ENCODE measurements around the gene MACROD2.

GRCh38 chr20:15461938-15462337, 1466.6 kb downstream of the MACROD2 start:
- TF ChIP-seq POLR2AphosphoS5 (IDR thresholded peaks at IDR 0.05), result no peak
- no peak for TF ChIP-seq CTCF (IDR thresholded peaks at IDR 0.05)

All from suprapubic skin (tissue), 3 donors.